GM21825 (cell line): ENCODE data around the gene STX16.

Experiments
- ATAC-seq: cut with Tn5 transposase; IDR thresholded peaks from one replicate; pipeline ENCODE4 v1.9.1; 2021; ENCODE audit warnings: mild to moderate bottlenecking, moderate library complexity; ENCODE audit not compliant: unreplicated experiment

Gene STX16

GRCh38 chr20:58696411-58696961 is 45.4 kb downstream of the STX16 start:
- no peak for ATAC-seq

GRCh38 chr20:58697201-58697866 is 46.3 kb downstream of the STX16 start:
- ATAC-seq, result no peak

- no peak for ATAC-seq
These were observed 47.0 kb downstream of the STX16 start for GRCh38 chr20:58697867-58698703.

DNA sequence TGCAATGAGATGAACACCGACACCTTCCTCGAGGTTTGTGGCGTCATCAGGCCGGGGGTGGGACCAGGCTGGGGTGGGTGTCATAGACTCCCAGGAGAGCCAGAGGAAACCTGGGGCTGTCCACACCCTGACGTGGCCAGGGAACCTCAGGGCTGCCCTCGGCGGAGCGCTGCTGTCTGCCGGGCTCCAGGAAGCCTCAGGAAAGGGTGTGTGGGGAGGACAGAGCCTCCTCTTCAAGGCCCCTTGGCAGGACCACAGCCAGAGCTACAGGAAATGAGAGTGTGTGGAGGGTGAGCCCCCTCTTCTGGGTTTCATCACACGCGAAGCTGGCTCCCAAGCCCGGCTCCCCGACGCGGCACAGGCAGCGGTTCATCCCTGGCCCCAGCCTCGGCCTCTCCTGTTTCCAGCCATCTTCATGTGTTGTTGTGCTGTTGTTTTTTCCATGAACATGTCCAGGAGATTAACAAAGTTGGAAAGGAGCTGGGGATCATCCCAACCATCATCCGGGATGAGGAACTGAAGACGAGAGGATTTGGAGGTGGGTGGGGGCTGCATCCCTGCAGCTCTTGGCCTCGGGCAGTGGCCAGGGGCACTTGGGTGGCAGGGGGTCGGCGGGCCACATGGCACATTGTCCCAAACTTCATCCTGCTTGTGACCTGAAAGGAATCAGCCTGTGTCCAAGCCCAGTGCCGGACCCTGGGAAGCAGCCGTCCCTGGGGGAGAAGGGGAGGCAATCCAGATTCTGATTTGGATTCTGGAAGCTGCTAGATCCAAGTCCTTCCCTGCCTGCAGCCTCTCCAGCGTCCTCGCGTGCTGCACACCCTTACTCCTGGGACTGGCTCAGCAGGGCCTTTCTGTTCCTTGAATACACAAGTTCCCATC is 47.9 kb downstream of the STX16 start:
- ATAC-seq, result no peak

- no peak for ATAC-seq
These were observed 48.6 kb downstream of the STX16 start for GRCh38 chr20:58699623-58700107.

- no peak for ATAC-seq
These were observed 49.2 kb downstream of the STX16 start for GRCh38 chr20:58700121-58700821.

DNA sequence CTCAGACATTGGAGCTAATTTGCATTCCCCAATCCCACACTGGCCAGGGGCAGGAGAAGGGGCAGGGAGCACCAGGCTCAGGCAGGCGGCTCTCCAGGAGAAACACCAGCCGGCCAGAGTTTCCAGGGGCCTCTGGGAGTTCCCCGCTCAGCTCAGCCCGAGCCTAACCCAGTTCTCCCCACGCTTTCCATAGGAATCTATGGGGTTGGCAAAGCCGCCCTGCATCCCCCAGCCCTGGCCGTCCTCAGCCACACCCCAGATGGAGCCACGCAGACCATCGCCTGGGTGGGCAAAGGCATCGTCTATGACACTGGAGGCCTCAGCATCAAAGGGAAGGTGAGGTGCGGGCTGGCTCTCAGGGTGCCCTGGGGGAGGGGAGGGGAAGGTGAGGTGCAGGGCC is 49.7 kb downstream of the STX16 start:
- ATAC-seq, result no peak

DNA sequence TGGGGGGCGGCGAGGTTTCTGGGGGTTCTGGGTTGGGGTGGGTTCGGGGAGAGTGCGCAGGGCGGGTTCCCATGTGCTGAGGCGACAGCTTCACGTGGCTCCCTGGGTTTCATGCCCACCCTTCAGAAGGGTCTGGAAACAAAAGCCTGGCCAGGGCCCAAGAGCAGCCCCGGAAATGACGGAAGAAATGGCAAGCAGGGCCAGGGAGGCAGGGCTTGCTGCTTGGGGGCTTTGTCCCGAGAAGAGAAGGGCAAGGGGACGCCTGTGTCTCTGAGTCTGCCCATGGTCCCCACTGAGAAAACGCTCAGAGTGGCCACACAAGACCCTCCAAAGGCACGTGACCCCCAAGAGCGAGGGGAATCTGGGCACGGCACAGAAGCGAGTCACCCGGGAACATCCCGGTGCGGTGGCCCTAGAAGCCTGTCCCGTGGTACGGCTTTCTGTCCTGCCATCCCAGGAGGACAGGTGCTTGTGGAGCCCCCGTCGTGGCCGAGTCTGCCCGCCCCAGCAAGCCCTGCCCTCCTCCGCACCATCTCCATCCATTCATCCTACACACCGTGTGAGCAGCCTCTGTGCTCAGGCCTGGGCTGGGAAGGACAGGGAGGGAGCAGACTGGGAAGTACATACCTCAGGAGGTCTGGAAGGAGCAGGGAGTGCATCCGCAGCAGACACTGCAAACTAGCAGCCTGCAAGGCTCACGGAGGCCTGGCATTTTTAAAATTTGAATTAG is 50.5 kb downstream of the STX16 start:
- no peak for ATAC-seq

DNA sequence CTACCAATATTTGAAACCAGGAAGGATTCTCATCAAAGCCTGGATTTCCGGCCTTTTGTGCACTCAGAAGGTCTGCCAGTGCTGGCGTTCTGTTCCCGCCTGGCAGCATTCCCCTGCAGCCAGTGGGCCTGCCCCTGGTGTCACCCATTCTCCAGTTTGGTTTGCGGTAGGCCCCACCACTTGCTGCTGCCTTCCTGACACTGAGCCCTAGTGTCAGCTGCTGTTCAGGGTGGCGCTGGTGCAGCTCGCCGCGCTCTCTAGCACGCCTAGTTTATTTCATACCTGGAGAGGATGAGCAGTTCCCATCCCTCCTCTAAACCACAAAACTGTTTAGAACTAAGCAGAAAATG is 51.1 kb downstream of the STX16 start:
- no peak for ATAC-seq

DNA sequence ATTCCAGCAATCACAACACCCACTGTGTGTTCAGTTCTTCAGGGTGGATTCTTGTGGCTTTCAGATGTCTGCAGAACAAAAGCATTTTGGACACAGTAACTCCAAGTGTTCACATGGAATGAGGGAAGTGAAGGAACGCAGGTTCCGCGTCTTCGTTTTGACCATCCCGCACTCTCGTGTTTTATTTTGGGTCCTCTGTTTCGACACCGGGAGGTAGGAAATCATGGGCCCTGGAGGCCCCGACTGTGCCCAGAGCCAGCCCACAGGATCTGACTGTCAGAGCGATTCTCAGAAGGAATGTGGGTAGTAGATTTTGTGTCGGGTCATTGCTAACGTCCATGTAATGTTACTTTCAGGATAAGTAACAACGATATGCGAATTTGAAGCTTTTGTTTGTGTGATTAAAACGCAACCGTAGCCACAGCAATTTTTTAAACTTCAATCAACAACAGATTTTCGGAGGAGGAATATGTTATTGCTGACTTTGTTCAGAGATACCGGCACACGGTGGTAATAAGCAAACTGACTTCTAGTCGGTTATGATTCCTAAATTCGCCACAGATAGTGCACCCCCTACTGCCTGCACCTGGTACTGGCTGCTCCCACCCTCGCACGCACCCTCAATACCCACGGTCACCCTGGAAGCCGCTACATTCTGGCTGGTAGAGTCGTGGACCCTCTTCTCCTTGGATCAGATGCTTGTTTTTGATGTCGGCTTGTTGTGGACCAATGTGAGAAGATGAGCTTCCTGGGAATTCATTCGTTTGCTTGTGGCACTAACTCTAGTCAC is 52.0 kb downstream of the STX16 start:
- ATAC-seq, result no peak

DNA sequence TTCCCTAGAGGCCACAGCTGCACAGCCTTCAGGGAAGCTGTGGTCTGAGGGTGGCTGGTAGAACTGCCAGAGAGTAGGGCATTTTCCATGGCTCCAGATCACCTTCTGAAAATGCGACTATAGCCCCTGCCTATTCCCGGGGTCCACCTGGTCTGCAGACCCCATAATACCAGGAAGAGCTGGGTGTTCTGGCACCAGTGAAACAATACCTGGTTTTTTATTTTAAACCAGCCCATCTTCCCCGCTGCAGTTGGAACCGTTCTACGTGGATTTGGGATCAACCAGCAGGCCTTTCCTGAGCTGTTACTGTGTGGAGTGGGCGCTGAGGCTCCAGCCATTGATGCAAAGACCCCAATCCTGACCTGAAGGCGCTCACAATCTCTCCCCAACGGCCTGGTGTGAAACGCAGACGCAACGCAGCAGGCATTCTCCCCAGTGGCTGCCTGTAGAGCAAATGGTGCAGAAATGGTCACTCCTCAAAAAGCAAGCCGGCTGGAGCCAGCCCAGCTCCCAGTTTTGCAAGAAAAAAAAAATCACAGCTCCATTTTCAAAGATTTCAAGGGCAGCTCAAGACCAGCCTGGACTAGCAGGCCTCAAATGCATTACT is 52.8 kb downstream of the STX16 start:
- ATAC-seq, result no peak

DNA sequence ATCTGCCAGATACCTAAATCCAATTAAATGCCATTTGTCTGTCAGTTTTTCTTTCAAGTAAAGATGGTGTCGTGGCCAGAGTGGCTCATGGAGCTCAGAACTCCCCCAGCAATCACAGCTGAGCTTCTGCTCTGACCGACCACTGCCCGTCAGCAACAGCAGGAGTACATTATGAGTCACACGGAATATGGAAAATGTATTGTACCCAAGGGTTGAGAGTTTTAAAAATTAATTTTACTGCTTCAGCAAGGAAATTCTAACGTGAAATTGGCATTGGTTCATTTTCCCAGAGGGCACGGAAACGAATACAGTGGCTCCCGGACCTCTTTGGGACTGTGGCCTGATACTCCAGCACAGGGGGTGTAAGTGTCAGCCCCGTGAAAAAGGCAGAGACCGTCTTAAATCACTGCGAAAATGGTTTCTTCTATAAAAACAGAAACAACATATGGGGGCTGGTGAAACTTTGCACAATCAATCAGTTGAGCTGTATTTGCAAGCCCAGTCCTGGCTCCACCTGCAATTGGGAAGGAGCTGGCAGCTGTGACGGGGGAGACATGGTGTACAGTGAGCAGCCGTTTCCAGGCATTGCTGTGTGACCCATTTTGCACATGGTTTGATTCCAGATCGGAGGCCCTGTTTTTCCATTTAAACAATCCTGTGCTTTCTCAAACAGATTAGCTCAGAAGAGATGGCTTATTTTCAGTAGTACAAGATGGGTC is 54.3 kb downstream of the STX16 start:
- no peak for ATAC-seq

GRCh38 chr20:58706150-58706892 is 55.2 kb downstream of the STX16 start:
- no peak for ATAC-seq

DNA sequence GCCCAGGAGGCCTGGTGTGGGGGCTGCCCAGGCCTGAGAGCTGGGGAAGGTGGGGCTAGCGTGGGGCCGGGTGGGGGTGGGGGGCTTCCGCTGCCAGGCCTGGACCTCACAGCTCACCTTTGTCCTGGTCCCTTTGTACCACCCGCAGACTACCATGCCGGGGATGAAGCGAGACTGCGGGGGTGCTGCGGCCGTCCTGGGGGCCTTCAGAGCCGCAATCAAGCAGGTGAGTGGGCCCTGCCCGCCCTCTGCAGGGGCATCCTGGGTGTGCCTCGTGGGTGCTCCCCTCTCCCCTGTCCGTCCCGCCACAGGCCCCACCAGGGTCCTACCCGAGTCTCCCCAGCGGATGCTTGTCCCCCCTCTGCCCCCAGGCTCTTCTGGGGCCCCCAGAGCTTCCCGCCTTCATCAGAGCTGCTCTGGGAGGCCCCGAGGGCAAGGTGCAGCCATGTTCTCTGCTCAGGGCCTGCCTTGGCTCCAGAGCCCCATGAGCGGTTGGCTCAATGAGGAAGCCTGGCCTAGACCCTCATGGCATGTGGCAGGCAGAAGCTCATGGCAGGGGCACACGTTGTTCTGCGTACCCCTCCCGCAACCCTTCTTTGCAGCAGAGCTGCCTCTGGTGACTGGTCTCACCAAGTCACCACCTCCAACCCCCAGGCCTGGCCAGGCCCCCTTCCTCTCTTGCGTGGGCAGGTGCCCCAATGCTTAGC is 56.0 kb downstream of the STX16 start:
- no peak for ATAC-seq

GRCh38 chr20:58707770-58708169 is 56.7 kb downstream of the STX16 start:
- ATAC-seq, result no peak

GRCh38 chr20:58708246-58708931 is 57.3 kb downstream of the STX16 start:
- ATAC-seq, result no peak
